ENCODE results near the gene FHOD3. TPM values are rescaled to one million over a fixed set of nuclear protein-coding genes. Genes with fewer than 3 reads are reported as not detected.

Gene FHOD3
- total and polyA plus RNA-seq, 2 of the 8 experiments (the other 6 are each of a cell fraction or from before 2014, with no cell fraction given), result 9.7 to 10.5 TPM

DNA sequence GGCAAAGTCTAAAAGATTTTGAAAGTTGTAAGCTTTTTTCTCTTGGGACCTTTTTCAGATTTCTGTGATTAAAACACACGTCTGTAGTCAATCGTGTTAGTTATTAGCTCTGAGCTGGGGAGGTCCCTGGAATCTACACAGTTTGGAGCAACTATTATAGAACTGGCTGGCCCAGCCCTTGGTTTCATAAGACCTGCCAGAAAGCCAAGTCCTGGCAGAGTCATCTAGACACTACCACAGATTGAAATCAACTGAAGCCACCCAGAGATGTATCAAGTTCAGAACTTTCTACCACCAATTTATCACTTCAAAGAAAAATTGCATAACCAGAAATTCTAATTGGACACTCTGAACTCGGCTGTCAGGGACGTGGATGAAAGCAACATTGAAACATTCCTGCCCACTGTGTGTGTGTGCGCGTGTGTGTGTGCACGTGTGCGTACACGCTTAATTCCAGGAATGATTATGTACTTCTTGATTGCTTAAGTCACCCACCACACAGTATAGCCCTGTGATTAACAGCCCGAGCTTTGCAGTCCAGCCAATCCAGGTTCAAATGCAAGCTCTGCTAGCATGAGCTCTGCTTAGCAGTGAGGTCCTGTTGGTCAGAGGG is 405.0 kb downstream of the FHOD3 start:
- POLR2A ChIA-PET (ENCODE audit: partially characterized antibody), result interaction anchor here (1.1 kb wide), 1 partner anchor 12 kb away, joined by 3 read pairs; no protein-coding TSS in a partner anchor
- Histone ChIP-seq H3K23ac (ENCODE audit: insufficient read length) (no peak overlapping the region), H3K9ac (replicated peaks in 1 of 4; ENCODE audit: extremely low read depth in 1 of 4, low read depth in 3 of 4, low read length in 3 of 4) (no peak overlapping the region), H3K27ac (ENCODE audit: low read depth, low read length) (no peak overlapping the region), H3K4me1 (replicated peaks in 1 of 4; ENCODE audit: control insufficient read depth in 3 of 4, insufficient read depth in 4 of 4, low read length in 3 of 4) (no peaks in the 10 kb centered on the region), H4K8ac (ENCODE audit: extremely low read depth, insufficient read depth, low read length) (no peak overlapping the region), H3K23me2 (ENCODE audit: low read depth, low read length) (no peaks in the 10 kb centered on the region), H2BK15ac (ENCODE audit: low read length) (no peak overlapping the region), H3K27me3 (replicated peaks in 1 of 4; ENCODE audit: control insufficient read depth in 3 of 4, extremely low read depth in 1 of 4, insufficient read depth in 3 of 4, low read length in 3 of 4) (no peaks in the 10 kb centered on the region; a peak in 1 of 7 replicates), H3K79me1 (ENCODE audit: low read depth, low read length) (no peaks in the 10 kb centered on the region), H2AFZ (ENCODE audit: low read length) (no peak overlapping the region), H3K4ac (replicated peaks; ENCODE audit: insufficient read length, low read depth, low read length) (no peak overlapping the region), H3K56ac (replicated peaks; ENCODE audit: insufficient read length, low read depth, low read length) (no peak overlapping the region), H3K4me3 (ENCODE audit: extremely low read depth in 1 of 4, insufficient read depth in 2 of 4, low read depth in 3 of 4, low read length in 4 of 4) (no peak overlapping the region), H4K91ac (replicated peaks; ENCODE audit: insufficient read length, low read length) (no peak overlapping the region), H2BK20ac (ENCODE audit: low read length) (no peak overlapping the region), H4K20me1 (replicated peaks in 1 of 2; ENCODE audit: control insufficient read depth in 1 of 2, insufficient read depth in 2 of 2, low read length in 2 of 2) (peaks cover 0 to 2% of the 10 kb centered on the region in 2 experiments), H3K9me3 (ENCODE audit: insufficient read depth in 2 of 2, low read depth in 1 of 2, low read length in 1 of 2) (no peaks in the 10 kb centered on the region), H3K18ac (ENCODE audit: extremely low read depth, low read length) (no peak overlapping the region), H2AK5ac (ENCODE audit: low read depth, low read length) (no peak overlapping the region), H3K4me2 (ENCODE audit: insufficient read depth in 1 of 2, low read depth in 2 of 2, low read length in 2 of 2) (no peak overlapping the region), H2BK120ac (replicated peaks; ENCODE audit: low read depth, low read length) (no peak overlapping the region), H3K36me3 (ENCODE audit: control insufficient read depth in 2 of 4, insufficient read depth in 4 of 4, low read length in 3 of 4) (no peaks in the 10 kb centered on the region; a peak in 1 of 8 replicates), H2BK5ac (ENCODE audit: low read depth, low read length) (no peak overlapping the region), H3K79me2 (ENCODE audit: control insufficient read depth in 1 of 2, insufficient read depth in 2 of 2, low read length in 2 of 2) (no peaks in the 10 kb centered on the region), H2BK12ac (ENCODE audit: low read depth, low read length) (no peak overlapping the region), H3K14ac (ENCODE audit: insufficient read length) (no peak overlapping the region), H4K5ac (ENCODE audit: insufficient read length, low read depth, low read length) (no peak overlapping the region)
- CTCF ChIA-PET (ENCODE audit: partially characterized antibody), result interaction anchor here (0.8 to 2.3 kb wide), 3 partner anchors 15 to 79 kb away, joined by 4 to 15 read pairs (median 4); no protein-coding TSS in a partner anchor
- 88% methylated on average over 10 of the region's 10 CpGs; no CpG with 5 or more reads in 1 of the 2 experiments for WGBS, 2 experiments (ENCODE audit: extremely low coverage in 1 of 2, insufficient coverage in 1 of 2, insufficient read length in 1 of 2, insufficient replicate concordance in 2 of 2, low coverage in 1 of 2, low lambda C conversion rate in 2 of 2, missing lambda C conversion rate in 1 of 2)
- TF ChIP-seq FOSL1 (IDR thresholded peaks at IDR 0.05; ENCODE audit: insufficient read depth, low read depth, low read length) (no peak), GTF2F1 (IDR thresholded peaks at IDR 0.05; ENCODE audit: borderline replicate concordance, low read depth, low read length) (no peak), GABPA (IDR thresholded peaks at IDR 0.05; ENCODE audit: borderline replicate concordance, insufficient read depth, low read length) (no peak), KDM1A (IDR thresholded peaks at IDR 0.05; ENCODE audit: borderline replicate concordance, low read length) (no peak), ZNF274 (IDR thresholded peaks at IDR 0.05; ENCODE audit: borderline replicate concordance, extremely low read depth, low read length) (no peak), CEBPB (IDR thresholded peaks at IDR 0.05; ENCODE audit: low read depth, low read length) (no peak), SP2 (IDR thresholded peaks at IDR 0.05; ENCODE audit: low read length) (no peak)
- no peak for DNase-seq (ENCODE audit: low read depth in 1 of 2, low spot score in 2 of 2)
- FAIRE-seq, result no peak
